Esophagus squamous epithelium (tissue), 5 donors: ENCODE measurements around the gene SMTNL2. TPM values are rescaled to one million over a fixed set of nuclear protein-coding genes. Genes with fewer than 3 reads are reported as not detected.

Experiments used
- DNase-seq: peaks from one replicate; lab custom pipeline; 2025; lab: John Stamatoyannopoulos, UW
- H3K27ac ChIP-seq, 4 donors: fragments of 200-600 bp; sonication (generic); one replicate each; pipeline ENCODE4 v1.5.1; 2016 to 2019; ENCODE audit warnings: mild to moderate bottlenecking in 1 of 4
- H3K27me3 ChIP-seq, 4 donors: fragments of 200-600 bp; sonication (generic); 1 replicate in 3 of 4; 2 replicates in 1 of 4; pipeline versions ENCODE4 v1.5.1 to v1.6.0; 2017 to 2021; ENCODE audit warnings: antibody characterized with exemption in 1 of 4
- H3K36me3 ChIP-seq, 3 donors: fragments of 200-600 bp; sonication (generic); one replicate each; pipeline ENCODE4 v1.5.1; 2016 to 2019
- H3K4me1 ChIP-seq, 3 donors: fragments of 200-600 bp; sonication (generic); one replicate each; pipeline ENCODE4 v1.5.1; 2017 to 2019
- H3K4me3 ChIP-seq, 4 donors: fragments of 200-600 bp; sonication (generic); 1 replicate in 3 of 4; 2 replicates in 1 of 4; pipeline ENCODE4 v1.5.1; 2016 to 2019; ENCODE audit warnings: mild to moderate bottlenecking in 2 of 4, moderate library complexity in 1 of 4
- H3K9me3 ChIP-seq, 3 donors: fragments of 200-600 bp; sonication (generic); one replicate each; pipeline ENCODE4 v1.5.1; 2016 to 2019
- POLR2A ChIP-seq, 4 donors: fragments of 450-650 bp; IDR thresholded peaks; one replicate each; pipeline ENCODE4 v1.6.1; 2017; ENCODE audit warnings: antibody characterized with exemption in 4 of 4, mild to moderate bottlenecking in 4 of 4, moderate library complexity in 3 of 4
- WGBS, 2 donors: methylation state at CpG; one replicate each; pipeline ENCODE4 v1.1.5; 2018; 5-methylcytosine and 5-hydroxymethylcytosine counted together
- intact Hi-C: fragments of 100-400 bp; cut with DNase I; formaldehyde crosslinking; loops from one replicate; pipeline ENCODE4 v1.15.0; 2022
- total RNA-seq, 4 donors: library from RNA; depleted of rRNA; stranded (reverse); fragments of >200 nt; gene quantifications; one replicate each; pipeline ENCODE4 v1.1.0, GENCODE V29; 2016
- TF ChIP-seq, protein P1 (sequence below), 6 experiments: fragments of 450-650 bp in 4 of 6; fragments of 200-600 bp in 2 of 6; sonication (generic) in 2 of 6; IDR thresholded peaks; one replicate each; pipeline ENCODE4 v1.5.1; 2016 to 2019; ENCODE audit warnings: antibody characterized with exemption in 6 of 6, mild to moderate bottlenecking in 4 of 6, moderate library complexity in 4 of 6
- donor health status: DM: yes; HTN: yes; CAD: no.

The SMTNL2 gene
- total RNA-seq, 4 donors from 2014 or later, result 0.41 to 0.76 (median 0.69) TPM

DNA sequence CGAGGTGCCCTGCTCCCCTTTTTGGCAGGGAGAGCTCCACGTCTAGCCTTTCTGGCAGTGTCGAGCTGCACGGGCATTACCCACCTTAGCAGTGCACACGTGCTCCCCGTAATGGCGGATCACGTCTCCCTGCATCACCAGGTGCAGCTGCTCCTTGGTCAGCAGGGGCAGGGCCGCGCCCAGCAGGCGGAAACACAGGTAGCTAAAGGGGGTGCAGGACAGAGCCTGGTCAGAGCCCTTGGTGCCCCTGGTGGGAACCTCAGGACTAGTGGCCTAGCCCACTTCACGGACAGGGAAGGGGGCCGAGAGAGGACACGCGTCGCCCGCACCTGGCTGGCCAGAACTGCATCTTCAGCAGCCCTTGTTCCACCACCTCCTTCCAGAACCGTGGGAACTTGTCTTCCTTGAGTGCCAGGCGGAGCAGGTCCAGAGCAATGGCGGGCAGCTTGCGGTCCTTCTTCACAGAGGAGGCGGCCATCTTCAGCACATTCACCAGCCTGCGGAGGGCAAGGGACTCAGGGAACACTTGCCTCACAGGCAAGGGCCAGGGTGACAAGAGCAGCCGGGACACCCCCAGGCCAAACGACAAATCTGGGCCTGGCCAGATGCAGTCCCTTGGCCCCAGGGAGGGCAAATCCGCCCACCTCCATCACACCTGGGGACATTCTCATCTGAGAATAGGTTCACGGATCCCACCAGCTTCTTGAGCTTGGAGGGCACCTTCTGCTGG lies 32.4 kb upstream of the SMTNL2 start:
- H3K36me3 ChIP-seq, result peaks cover 21 to 71% (median 61%) of the 10 kb centered on the region in 3 donors
- H3K27ac ChIP-seq, result no peak overlapping the region
- no peaks in the 10 kb centered on the region for H3K27me3 ChIP-seq
- H3K9me3 ChIP-seq, result no peaks in the 10 kb centered on the region
- no peak for TF ChIP-seq POLR2A (IDR thresholded peaks at IDR 0.05)
- TF ChIP-seq, protein P1, sequence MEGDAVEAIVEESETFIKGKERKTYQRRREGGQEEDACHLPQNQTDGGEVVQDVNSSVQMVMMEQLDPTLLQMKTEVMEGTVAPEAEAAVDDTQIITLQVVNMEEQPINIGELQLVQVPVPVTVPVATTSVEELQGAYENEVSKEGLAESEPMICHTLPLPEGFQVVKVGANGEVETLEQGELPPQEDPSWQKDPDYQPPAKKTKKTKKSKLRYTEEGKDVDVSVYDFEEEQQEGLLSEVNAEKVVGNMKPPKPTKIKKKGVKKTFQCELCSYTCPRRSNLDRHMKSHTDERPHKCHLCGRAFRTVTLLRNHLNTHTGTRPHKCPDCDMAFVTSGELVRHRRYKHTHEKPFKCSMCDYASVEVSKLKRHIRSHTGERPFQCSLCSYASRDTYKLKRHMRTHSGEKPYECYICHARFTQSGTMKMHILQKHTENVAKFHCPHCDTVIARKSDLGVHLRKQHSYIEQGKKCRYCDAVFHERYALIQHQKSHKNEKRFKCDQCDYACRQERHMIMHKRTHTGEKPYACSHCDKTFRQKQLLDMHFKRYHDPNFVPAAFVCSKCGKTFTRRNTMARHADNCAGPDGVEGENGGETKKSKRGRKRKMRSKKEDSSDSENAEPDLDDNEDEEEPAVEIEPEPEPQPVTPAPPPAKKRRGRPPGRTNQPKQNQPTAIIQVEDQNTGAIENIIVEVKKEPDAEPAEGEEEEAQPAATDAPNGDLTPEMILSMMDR (IDR thresholded peaks at IDR 0.05), result no peak
- intact Hi-C loops, result no loop called here
- no peak overlapping the region for H3K4me3 ChIP-seq
- 80 to 94% methylated on average over 1 to 5 of the region's 27 CpGs for WGBS, 2 donors
- H3K4me1 ChIP-seq, result peaks cover 12 to 38% (median 18%) of the 10 kb centered on the region in 3 donors
- no peak for DNase-seq

DNA sequence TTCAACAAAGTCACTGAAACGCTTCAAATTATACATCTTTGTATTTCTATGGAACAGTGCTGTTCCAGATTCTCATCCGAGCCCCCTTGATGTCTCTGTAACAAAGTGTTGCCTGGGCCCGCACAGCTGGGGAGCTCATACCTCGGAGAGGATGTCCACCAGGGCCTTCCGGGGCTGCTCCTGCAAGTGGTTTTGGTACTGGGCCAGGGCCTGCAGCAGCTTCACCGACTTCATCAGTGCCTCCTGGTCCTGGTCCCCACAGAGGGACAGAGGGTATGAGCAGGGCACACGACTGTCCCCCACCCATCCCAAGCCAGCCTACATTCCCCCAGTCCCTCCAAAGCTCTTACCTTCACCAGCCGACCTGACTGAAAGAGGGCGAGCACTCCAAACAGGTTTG lies 30.7 kb upstream of the SMTNL2 start:
- peaks cover 12 to 44% (median 18%) of the 10 kb centered on the region in 3 donors for H3K4me1 ChIP-seq
- H3K4me3 ChIP-seq, result peak overlapping the region in 2 of 4 donors; percentile 81 to 94
- 80 to 84% methylated on average over 5 of the region's 9 CpGs for WGBS, 2 donors
- no peaks in the 10 kb centered on the region for H3K27me3 ChIP-seq
- peaks cover 21 to 63% (median 44%) of the 10 kb centered on the region in 3 donors for H3K36me3 ChIP-seq
- TF ChIP-seq POLR2A (IDR thresholded peaks at IDR 0.05), result no peak
- TF ChIP-seq, protein P1 (IDR thresholded peaks at IDR 0.05), result no peak
- intact Hi-C loops, result no loop called here
- no peak for DNase-seq
- H3K9me3 ChIP-seq, result no peaks in the 10 kb centered on the region
- H3K27ac ChIP-seq, result no peak overlapping the region

DNA sequence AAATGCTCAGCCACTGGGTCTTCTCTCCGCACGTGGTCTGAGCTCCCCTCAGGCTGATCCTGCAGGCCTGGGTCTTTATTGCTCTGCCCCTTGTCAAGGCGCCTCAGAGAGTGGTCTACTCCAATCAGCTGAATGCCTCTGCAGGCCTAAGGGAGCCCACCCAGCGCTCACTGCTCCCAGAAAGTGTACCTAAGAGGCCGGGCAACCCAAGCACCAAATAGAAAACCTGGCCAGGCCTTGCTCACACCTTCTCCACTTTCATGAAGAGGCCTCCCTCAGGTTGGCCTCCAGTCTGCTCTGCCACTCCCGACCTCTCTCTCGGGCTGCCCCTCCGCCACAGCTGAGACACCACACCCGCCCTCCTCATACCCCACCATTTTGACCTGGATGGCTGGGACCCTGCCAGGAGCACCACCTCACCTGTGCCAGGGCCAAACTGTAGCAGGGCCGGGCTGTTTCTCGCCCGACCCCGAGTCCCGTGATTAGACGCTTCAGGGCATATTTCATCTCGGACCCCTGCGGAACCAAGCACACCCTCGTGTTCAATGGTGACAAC lies 29.8 kb upstream of the SMTNL2 start:
- Histone ChIP-seq H3K4me1 (peaks cover 12 to 53% (median 22%) of the 10 kb centered on the region in 3 donors), H3K4me3 (peak overlapping the region; percentile 57 to 94 (median 84)), H3K9me3 (no peaks in the 10 kb centered on the region), H3K36me3 (peaks cover 14 to 55% (median 36%) of the 10 kb centered on the region in 3 donors), H3K27ac (peak overlapping the region; percentile 76 to 89 (median 84)), H3K27me3 (no peaks in the 10 kb centered on the region)
- no peak for TF ChIP-seq POLR2A (IDR thresholded peaks at IDR 0.05)
- TF ChIP-seq, protein P1 (IDR thresholded peaks at IDR 0.05), result no peak
- WGBS, 2 donors, result 10 to 15% methylated on average over 9 to 11 of the region's 18 CpGs
- DNase-seq, result no peak
- intact Hi-C loops, result no loop called here

DNA sequence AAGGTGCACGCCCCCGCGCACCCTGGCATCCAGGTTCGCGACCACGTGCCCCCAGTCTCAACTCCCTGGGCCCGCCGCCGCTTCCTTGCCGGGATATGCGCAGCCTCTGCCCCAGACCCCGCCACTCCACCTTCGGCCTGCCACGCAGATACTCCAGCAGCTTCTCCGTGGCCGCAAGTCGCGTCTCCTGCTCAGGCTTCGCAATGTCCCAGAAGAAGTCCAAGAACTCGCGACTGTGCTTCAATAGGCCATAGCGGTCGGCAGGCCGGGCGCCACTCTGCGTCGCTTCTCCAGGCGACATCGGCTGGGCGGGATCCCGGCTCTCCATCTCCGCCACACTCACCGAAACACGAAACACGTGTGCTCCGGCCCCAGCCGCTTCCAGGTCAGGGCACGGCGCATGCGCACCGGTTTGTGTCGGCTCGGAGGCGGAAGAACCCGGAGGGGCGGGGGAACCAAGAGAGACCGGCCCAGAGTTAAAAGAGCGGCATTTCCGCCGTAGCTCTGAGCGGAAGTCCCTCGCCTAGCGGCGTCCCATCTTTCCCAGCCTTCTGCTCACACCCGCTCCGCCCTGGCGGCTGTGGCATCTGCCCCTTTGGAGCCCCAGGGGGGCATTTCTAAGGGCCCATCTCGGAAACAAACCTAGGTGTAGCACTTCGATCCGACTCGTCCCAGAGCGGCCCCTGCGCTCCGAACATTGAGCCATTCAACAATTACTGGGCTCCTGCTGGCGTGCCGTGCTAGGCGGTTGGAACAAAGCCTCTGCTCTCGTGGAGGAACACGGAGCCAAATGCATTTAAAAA lies 29.1 kb upstream of the SMTNL2 start, which contains the start of gene MYBBP1A:
Gene MYBBP1A (minus strand): TSS at position 388 of the 803 bp plus-strand sequence. CDS start 60 bp downstream, at position 328.
- WGBS, 2 donors, result 0% methylated on average over 10 to 13 of the region's 69 CpGs

More for the DNA sequence above, 29.1 kb upstream of the SMTNL2 start, which contains the start of gene MYBBP1A:
- H3K36me3 ChIP-seq, result peaks cover 14 to 48% (median 33%) of the 10 kb centered on the region in 3 donors
- H3K4me3 ChIP-seq, result peak within 1 kb of the TSS; percentile 57 to 94 (median 84)
- no peaks in the 10 kb centered on the region for H3K27me3 ChIP-seq
- DNase-seq, result peak; percentile 73
- no peaks in the 10 kb centered on the region for H3K9me3 ChIP-seq
- TF ChIP-seq POLR2A (IDR thresholded peaks at IDR 0.05), result peak in 3 of 4 donors; percentile 26 to 63 (median 54)
- TF ChIP-seq, protein P1 (IDR thresholded peaks at IDR 0.05), result peak in 2 of 6 experiments; percentile 13 to 27
- intact Hi-C loops, result no loop called here
- H3K27ac ChIP-seq, result peak within 1 kb of the TSS; percentile 76 to 89 (median 84)
- H3K4me1 ChIP-seq, result peaks cover 12 to 60% (median 24%) of the 10 kb centered on the region in 3 donors
